GM21723 (cell line): ENCODE data around the gene TTLL11.
"Not testable (repeated sequence)": the region's sequence is repeated elsewhere in the genome, so short reads cannot be mapped to it uniquely, and the experiment has no call there.

Experiments used
- ATAC-seq: cut with Tn5 transposase; IDR thresholded peaks from one replicate; pipeline ENCODE4 v1.9.1; 2021; ENCODE audit warnings: mild to moderate bottlenecking, moderate library complexity; ENCODE audit not compliant: unreplicated experiment

TTLL11 gene

GRCh38 chr9:121912812-121913627 is 180.1 kb downstream of the TTLL11 start:
- ATAC-seq: no peak

DNA sequence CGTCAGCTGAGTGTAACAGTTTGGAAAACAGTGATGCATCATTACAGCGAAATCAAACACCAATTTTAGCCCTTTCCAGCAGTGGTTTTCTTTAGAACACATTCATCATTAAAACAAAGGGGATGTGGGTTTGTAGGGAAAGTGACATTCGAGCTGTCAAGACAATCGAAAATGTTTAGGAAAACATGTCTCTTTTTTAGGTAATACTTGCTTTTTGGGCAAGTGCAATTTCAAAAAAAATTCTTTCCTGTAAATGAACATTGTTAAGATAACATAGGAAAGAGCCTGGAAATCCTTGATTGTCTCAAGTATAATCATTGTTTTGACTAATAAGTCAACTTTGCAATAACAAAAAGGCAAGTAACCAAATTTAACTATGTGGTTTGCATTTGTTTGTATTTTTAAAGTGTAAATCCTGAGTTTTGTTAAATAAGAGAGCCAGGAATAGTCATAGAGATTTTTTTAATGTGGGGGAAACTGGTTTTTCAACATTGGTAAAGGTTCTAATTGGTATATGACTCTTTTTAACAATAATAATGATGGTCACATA is 182.5 kb downstream of the TTLL11 start:
- no peak for ATAC-seq

DNA sequence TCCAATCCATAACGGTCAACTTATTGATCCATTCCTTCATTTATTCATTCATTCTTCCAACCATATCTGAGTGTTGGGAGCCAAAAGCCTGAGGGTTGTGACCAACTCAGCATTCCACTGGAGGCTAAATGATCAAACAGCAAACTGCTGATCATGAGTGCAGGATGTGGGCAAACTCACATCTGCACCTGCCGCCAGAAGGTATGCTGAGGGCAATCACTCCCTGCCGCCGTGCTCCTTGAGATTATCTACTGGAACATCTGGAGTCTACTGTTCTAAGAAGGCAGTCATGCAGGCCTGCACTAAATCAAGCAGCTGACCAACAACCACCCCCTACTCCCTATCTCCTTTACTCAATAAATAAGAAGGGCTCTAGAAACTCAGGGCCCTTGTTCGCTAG is 184.0 kb downstream of the TTLL11 start:
- ATAC-seq: no peak

DNA sequence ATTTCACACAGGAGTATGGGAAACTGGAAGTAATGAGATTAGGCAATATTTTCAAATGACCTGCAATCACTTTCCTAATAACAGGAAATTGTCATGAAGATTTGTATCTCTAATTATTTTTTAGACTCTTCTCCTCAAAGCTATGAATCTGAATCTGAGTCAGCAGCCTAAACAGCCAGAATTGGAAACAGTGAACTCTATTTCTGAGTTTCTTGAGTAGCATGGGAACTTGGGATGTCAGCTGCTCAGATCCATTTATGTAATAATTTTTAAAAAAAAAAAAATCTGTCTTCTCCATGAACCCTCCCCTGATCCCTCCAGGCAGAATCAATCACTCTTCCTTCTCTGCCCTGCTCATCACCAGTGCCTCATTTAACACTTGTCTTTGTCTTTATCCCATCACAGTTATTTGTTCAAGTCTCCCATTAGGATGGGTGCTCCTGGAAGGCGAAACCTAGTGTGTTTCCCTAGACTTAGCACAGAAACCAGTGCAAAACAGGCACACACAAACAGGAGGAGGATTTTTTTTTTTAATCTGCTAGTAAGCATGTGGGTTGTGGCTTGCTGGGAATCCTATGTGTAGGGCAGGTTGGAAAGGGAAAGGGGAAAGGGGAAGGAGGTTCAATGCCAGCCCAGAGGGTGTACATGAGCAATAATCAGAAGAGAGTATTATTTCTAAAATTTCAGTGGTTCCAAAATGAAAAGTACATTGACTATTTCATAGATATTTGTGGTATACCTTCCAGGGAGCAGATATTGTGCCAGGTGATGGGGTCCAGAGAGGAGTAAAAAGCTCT is 186.8 kb downstream of the TTLL11 start:
- no peak for ATAC-seq

DNA sequence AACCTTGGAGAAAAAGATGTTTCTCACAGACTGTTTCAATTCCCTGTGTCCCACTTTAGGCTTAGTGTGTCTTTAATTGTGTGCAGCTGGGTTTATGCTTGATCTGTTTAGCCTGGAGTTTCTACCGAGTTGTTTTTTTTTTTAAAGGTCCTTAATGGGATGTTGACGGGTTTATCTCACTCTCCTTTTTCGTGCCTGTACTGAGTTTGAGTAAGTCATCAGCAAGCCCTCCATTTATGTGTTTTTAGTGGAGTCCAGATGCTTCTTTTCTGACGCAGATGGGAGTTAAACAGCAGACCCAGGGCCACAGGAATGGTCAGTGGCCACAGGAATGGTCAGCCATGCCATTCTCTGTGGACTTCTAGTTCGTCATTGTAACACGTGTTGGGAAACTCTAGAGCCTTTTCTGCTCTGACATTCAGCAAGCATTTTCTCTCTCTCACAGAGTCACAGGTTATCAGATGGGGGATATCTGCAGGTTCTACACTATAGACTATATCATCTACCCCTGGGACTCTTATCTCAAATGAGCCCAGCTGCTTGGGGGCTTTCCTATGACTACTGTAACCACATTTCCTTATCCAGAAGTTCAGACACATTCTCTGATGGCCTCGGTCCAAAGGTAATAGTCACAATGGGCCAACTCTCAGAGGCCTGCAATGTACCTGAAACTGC is 190.5 kb downstream of the TTLL11 start:
- ATAC-seq: no peak

DNA sequence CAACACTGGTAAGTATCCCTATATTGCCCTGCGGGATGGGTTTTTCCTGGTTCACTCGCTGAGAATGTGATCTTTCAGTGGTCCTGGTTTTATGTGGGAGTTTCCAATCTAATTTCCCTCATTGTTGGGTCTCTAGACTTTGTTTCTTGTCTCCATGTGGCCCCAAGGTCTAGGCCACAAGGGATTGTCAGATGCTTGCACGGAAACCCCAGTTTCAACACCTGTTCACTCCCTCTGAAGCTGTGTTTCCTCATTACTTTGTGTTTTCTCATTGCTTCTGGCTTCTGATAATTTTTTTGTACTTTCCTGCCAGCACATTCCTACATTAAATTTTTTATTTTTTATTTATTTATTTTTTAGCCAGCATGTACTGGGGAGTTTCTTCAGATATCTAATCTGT is 191.5 kb downstream of the TTLL11 start:
- no peak for ATAC-seq

- ATAC-seq: no peak
Measured at GRCh38 chr9:121900163-121900562, 192.9 kb downstream of the TTLL11 start.

- ATAC-seq: no peak
Measured at GRCh38 chr9:121898856-121899255, 194.3 kb downstream of the TTLL11 start.

DNA sequence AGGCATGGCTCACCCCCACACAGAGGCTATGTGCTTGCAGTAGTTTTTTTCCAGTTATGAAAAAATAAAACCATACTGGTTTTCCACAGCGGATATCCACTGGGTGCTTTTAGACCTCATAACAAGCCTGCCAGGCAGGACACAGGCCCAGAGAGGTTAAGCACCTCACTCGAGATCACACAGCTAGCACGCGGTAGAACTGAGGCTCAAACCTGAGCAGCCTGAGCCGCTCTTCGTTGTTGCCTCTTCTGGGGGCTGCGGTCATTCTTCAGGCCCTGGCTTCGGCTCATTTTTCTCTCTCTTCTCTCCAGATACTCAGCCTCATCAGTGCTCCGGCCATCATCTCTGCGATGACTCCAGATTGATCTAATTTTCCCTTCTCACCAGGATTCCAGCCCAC is 196.0 kb downstream of the TTLL11 start:
- ATAC-seq: no peak

GRCh38 chr9:121896545-121896943 is 196.6 kb downstream of the TTLL11 start:
- ATAC-seq: no peak

- no peak for ATAC-seq
Measured at GRCh38 chr9:121895818-121896544, 197.1 kb downstream of the TTLL11 start.

DNA sequence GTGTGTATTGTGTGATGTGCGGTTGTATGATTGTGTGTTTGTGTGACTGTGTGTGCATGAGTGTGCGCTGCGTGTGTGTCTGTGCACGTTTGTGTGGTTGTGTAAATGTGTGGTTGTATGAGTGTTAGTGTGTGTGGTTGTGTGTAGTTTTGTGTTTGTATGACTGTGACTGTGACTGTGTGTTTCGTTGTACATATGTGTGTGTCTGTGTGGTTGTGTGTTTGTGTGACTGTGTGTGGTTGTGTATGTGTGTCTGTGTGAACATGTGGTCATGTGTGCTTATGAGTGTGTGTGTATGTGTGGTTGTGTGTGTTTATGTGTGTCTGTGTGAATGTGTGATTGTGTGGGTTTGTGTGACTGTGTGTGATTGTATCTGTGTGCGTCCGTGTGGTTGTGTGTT is 197.8 kb downstream of the TTLL11 start:
- ATAC-seq: no peak

GRCh38 chr9:121894380-121894779 is 198.7 kb downstream of the TTLL11 start:
- ATAC-seq: not testable (repeated sequence)

DNA sequence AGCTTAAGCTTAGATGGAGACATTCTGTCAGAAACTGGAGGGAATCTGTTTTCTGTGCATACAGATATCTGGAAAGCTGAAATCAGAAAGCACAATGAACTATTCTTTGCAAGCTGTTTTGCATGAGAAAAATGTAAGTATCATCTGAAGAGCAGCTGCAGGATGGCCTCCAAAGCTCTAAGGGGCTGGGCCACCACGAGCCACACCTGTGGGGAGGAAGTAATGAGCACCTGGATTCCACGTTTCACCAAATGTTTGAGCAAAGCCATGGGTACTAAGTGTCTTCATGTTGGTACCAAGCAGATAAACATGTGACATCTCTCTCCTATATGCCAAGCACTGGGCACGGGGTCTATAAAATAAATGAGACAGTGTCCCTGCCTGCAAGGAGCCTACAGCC is 199.3 kb downstream of the TTLL11 start:
- no peak for ATAC-seq

DNA sequence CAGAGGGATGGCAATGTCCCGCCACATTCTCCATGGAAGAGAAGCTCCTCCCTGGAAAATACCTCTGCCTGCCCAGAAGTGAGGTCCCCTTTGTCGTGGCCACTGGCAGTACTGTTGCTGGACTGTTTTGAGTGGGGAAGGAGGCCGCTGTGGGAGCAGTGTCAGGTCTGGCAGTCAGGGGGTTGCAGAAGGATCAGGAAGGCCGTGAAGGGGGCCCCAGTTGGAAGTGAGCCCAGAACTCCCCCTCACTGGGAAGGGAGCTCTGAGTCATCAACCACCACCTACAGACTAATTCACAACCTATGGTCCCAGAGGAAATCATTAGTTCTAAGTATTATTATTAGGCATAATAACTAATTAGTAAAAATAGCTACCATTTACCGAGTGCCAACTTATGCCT is 200.4 kb downstream of the TTLL11 start:
- ATAC-seq: no peak

DNA sequence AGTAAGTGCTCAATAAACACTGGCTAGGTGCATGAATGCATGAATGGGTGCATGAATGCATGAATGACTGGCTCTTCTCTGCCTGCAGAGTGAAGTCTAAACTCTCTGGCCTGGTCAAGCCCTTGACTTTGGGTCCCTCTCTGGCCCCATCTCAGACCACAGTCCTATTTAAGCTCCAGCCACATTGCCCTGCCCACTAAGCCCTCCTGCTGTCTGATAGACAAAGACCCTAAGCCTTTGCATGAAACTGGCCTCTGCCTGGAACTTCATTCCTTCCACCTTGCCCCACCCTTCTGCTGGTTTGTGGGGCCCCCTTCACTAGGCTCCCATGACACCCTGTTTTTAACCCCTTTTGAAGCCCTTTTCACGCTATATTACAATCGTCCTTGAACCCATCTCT is 202.4 kb downstream of the TTLL11 start:
- ATAC-seq: no peak

GRCh38 chr9:121889990-121890563 is 203.0 kb downstream of the TTLL11 start:
- ATAC-seq: no peak

GRCh38 chr9:121888438-121888775 is 204.7 kb downstream of the TTLL11 start:
- ATAC-seq: no peak

GRCh38 chr9:121887553-121888437 is 205.3 kb downstream of the TTLL11 start:
- no peak for ATAC-seq
